HG02642 (cell line): Measurements from ENCODE around the gene YPEL1.
"Not testable (repeated sequence)": the region's sequence is repeated elsewhere in the genome, so short reads cannot be mapped to it uniquely, and the experiment has no call there.

Experiments used
- ATAC-seq: cut with Tn5 transposase; IDR thresholded peaks from one replicate; pipeline ENCODE4 v1.9.1; 2021; ENCODE audit warnings: mild to moderate bottlenecking; ENCODE audit not compliant: unreplicated experiment, poor library complexity

The YPEL1 gene

GRCh38 chr22:21725956-21726649, 9.5 kb downstream of the YPEL1 start:
- no peak for ATAC-seq

DNA sequence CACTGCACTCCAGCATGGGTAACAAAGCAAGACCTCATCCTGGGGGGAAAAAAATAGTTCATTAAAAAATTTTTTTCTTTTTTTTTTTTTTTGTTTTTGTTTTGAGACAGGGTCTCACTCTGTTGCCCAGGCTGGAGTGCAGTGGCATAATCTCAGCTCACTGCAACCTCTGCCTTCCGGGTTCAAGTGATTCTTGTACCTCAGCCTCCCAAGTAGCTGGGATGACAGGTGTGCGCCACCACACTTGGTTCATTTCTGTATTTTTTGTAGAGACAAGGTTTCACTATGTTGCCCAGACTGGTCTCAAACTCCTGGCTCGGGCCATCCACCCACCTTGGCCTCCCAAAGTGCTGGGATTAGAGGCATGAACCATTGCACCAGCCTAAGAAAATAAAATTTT, 11.1 kb downstream of the YPEL1 start:
- ATAC-seq: not testable (repeated sequence)

GRCh38 chr22:21721195-21721852, 14.3 kb downstream of the YPEL1 start:
- not testable (repeated sequence) for ATAC-seq

DNA sequence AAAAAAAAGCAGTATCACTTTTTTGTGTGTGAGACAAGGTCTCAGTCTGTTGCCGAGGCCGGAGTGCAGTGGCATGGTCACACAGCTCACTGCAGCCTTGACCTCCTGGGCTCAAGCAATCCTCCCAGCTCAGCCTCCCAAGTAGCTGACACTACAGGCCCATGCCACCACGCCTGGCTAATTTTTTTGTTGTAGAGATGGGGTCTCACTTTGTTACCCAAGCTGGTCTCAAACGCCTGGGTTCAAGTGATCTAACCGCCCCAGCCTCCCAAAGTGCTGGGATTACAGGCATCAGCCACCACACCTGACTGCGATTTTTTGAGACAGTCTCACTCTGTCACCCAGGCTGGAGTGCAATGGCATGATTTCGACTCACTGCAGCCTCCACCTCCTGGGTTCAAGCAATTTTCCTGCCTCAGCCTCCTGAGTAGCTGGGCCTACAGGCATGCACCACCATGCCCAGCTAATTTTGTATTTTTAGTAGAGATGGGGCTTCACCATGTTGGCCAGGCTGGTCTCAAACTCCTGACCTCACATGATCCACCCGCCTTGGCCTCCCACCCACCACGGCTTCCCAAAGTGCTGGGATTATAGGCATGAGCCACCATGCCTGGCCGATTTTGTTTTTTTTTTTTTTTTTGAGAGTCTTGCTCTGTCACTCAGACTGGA, 15.3 kb downstream of the YPEL1 start:
- ATAC-seq: not testable (repeated sequence)

- no peak for ATAC-seq
Measured at GRCh38 chr22:21719024-21719423, 16.6 kb downstream of the YPEL1 start.

DNA sequence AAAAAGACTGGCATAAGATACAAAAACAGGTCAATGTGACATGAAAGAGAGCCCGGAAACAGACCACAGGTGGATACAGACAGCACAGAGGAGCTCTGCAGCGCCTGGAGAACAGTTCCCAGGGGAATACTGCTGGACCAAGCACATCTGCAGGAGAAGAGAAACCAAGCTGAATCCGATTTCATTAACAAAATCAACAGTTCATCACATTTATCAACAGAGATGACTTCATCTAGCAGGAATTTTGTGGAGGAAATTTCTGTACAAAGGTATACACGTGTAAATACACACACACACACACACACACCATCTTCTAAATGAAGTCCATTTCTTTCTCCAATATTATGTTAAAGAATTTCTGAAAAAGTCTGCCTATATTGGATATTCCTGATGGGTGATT, 17.1 kb downstream of the YPEL1 start:
- no peak for ATAC-seq

- not testable (repeated sequence) for ATAC-seq
Measured at GRCh38 chr22:21716395-21717122, 19.0 kb downstream of the YPEL1 start.

GRCh38 chr22:21714786-21715185, 20.8 kb downstream of the YPEL1 start:
- ATAC-seq: no peak

- no peak for ATAC-seq
Measured at GRCh38 chr22:21714059-21714770, 21.4 kb downstream of the YPEL1 start.

DNA sequence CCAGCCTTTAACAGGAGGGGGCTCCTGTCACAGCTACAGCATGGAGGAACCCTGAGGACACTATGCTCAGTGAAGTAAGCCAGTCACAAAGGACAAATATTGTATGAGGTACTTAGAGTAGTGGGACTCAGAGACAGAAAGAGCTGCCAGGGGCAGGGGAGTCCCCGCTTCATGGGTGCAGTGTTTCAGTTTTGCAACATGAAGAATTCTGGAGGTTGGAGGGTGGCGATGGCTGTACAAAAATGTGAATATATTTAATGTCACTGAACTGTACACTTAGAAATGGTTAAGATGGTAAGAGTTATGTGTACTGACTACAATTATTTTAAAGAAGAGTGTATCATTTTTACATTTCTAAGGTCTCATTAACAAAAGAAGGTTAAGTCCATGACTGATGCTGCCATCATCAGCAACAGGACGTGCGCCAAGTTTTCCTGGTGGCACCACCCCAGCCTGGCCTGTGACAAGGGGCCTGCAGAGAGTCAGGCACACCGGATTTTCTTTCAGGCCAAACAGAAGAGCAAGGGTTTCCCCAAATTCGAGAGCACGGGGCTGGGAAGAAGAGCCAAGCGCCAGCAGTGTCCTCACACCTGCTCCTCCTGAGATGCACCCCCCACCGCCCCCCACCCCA, 22.1 kb downstream of the YPEL1 start:
- ATAC-seq: no peak

GRCh38 chr22:21712751-21713427, 22.7 kb downstream of the YPEL1 start:
- no peak for ATAC-seq

DNA sequence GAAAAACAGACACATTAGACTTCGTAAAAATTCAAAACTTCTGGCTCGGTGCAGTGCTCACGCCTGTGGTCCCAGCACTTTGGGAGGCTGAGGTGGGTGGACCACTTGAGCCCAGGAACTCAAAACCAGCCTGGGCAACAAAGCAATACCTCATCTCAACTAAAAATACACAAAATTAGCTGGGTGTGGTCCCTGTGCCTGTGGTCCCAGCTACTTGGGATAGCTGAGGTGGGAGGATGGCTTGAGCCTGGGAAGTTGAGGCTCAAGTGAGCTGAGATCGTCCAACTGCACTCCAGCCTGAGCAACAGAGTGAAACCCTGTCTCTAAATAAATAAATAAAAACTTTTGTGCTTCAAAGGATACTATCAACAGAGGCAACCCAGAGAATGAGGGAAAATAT, 23.7 kb downstream of the YPEL1 start:
- ATAC-seq: no peak

- ATAC-seq: no peak
Measured at GRCh38 chr22:21710156-21710555, 25.4 kb downstream of the YPEL1 start.

GRCh38 chr22:21709688-21710087, 25.9 kb downstream of the YPEL1 start:
- ATAC-seq: no peak

DNA sequence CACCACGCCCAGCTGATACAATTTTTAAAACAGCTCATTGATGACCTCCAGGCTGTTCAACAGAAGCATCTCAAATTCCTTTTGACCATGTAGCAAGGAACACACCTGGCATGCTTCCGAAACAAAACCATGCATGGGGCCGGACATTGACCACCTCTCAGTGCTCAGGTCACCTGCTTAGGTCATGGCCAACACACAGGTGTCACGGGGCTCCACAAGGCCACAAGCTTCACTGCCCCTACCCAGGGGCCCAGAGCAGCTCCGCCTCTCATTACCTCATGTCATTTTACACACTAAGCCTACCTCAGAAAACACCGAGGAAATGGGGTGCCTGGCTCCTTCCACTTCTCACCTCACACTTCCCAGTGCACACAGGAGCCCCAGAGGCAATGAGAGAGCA, 26.6 kb downstream of the YPEL1 start:
- ATAC-seq: no peak

- no peak for ATAC-seq
Measured at GRCh38 chr22:21707677-21708076, 27.9 kb downstream of the YPEL1 start.

DNA sequence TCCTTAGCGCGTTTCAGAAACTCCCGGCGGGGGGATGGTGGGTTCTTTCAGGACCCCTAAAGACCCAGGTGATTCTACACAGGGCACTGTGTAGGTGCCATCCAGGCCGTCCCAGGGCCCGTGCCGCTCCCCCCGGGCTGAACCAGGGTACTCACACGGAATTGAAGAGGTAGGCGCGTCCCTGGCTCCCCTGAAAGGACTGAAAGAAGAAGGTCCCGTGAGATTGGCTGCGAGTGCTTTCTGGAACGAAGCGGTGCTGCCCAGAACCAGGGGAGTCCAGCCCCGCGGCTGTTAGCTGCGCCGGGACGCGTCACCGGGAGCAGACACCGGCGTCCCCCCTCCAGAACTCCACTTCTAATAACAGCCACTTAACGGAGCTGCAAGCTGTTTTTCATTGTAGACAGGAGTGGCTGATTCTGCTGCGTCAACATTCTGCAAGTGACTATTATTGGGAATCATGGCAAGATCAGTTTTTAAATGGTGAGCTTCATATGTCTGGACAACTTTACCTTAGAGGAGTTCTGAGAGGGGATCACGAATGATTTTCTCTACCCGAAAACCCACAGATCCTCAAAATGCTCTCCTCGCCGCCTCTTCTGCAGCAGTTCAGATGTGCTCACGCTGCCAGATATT, 31.8 kb downstream of the YPEL1 start:
- no peak for ATAC-seq

DNA sequence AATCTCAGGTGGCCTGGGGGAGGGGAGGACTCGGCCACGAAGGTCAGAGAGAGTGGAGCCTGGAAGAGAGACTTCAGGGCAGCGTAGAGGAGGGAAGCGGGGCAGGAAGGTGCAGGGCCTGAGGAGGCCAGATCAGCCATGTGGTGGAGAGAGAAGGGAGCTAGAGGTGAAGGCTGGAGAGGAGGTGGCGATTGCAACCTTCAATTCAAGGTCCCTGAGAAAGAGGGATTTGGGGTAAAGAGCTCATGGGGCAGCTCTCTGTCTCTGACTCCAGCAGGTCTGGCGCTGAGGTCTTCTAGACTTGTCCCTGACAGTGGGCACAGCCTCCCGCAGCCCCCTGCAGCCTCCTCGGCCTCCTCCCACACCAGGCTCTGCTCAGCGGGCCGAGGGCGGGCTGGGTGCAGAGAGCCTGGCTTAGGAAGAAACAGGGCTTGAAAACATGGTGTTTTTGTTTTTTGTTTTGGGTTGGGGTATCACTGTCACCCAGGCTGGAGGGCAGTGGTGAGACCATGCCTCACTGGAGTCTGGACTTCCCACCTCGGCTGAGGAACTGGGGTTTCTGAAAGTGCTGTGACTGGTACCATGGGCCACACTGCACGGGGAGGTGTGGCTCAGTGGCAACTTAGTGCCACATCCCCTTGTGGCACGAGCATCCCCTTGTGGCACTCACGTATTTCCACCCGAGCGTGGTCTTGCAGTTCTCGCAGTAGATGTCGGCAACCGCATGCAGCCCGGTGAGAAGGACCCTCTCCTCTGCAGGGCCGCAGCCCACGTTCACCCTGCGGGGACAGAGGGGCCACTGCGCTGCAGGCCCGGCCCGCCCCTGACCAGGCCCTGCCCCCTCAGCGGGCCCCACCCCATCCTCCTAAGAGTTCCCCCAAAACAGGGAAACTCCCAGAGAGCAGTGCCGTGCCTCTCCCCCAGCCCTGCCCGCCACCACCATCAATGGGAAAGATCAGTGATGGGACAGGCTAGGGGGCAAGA, 32.6 kb downstream of the YPEL1 start:
- no peak for ATAC-seq
